IPS DF 6.9 (cell line): Measurements from ENCODE around the gene TRAPPC2B.

Experiments used
- DNase-seq: peaks from one replicate; pipeline ENCODE4 v3.0.0-alpha.2; 2013; ENCODE audit warnings: low read depth, low spot score
- H3K27ac ChIP-seq: one replicate; pipeline ENCODE4 v1.5.1; 2013; ENCODE audit warnings: low read length, control low read depth
- H3K27me3 ChIP-seq: 2 replicates; pipeline ENCODE4 v1.6.1; 2013; ENCODE audit warnings: mild to moderate bottlenecking, low read length; ENCODE audit not compliant: control insufficient read depth, insufficient read depth
- H3K36me3 ChIP-seq: 2 replicates; pipeline ENCODE4 v1.6.1; 2013; ENCODE audit warnings: low read length; ENCODE audit not compliant: control insufficient read depth, insufficient read depth
- H3K4me1 ChIP-seq: 2 replicates; pipeline ENCODE4 v1.6.1; 2013; ENCODE audit warnings: low read length; ENCODE audit not compliant: control insufficient read depth, insufficient read depth
- H3K4me3 ChIP-seq: 2 replicates; pipeline ENCODE4 v1.5.1; 2013; ENCODE audit warnings: mild to moderate bottlenecking, low read length
- H3K9me3 ChIP-seq: 2 replicates; pipeline ENCODE4 v1.6.1; 2013; ENCODE audit warnings: low read length, inconsistent platforms; ENCODE audit not compliant: control insufficient read depth, insufficient read depth
- WGBS: extraction: QIAGEN DNeasy Blood & Tissue Kit; methylation state at CpG from one replicate; pipeline ENCODE4 v1.1.7; 2013; ENCODE audit warnings: mixed read lengths, missing lambda C conversion rate; ENCODE audit not compliant: insufficient read length, insufficient coverage; 5-methylcytosine and 5-hydroxymethylcytosine counted together

Gene TRAPPC2B

DNA sequence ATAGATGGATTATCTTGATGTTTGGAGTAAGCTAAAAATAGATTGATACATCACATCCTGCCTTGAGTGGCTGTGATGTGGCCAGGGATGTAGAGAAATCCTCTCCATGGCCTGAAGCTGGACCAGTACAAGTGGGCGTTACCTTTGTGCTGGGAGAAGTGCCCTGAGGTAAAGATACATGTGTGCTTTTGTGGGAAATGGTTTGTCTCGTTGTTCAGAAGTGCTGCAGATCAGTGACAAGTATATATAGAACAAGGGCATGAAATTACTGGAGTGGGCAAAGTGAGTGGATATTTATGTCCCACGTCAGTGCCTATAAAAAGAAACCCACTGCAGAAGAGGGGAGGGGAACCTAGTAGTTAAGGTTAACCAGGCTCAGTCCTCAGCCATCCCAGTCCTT, 24.5 kb upstream of the TRAPPC2B start:
- DNase-seq: no peak
- WGBS: no CpG with 5 or more reads among the region's 3 CpGs

DNA sequence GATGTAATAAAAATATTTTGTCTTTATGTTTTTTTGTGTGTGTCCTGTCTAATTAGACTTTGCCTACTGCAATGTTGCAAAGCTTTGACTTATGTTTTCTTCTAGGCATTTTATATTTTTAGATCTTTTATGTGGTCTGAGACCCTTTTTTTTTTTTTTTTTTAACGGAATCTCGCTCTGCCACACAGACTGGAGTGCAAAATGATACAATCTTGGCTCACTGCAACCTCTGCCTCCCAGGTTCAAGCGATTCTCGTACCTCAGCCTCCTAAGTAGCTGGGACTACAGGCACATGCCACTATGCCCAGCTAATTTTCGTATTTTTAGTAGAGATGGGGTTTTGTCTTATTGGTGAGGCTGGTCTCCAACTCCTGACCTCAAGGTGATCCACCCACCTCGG, 20.8 kb upstream of the TRAPPC2B start:
- Histone ChIP-seq H3K27me3 (no peaks in the 10 kb centered on the region), H3K4me1 (no peaks in the 10 kb centered on the region), H3K36me3 (no peaks in the 10 kb centered on the region), H3K4me3 (no peak overlapping the region), H3K9me3 (no peaks in the 10 kb centered on the region), H3K27ac (no peak overlapping the region)
- no CpG with 5 or more reads among the region's 6 CpGs for WGBS
- DNase-seq: no peak

More for the DNA sequence above, 24.5 kb upstream of the TRAPPC2B start:
- H3K27ac ChIP-seq: no peak overlapping the region
- H3K27me3 ChIP-seq: no peaks in the 10 kb centered on the region
- no peak overlapping the region for H3K4me3 ChIP-seq
- H3K4me1 ChIP-seq: no peaks in the 10 kb centered on the region
- H3K9me3 ChIP-seq: no peaks in the 10 kb centered on the region
- no peaks in the 10 kb centered on the region for H3K36me3 ChIP-seq

DNA sequence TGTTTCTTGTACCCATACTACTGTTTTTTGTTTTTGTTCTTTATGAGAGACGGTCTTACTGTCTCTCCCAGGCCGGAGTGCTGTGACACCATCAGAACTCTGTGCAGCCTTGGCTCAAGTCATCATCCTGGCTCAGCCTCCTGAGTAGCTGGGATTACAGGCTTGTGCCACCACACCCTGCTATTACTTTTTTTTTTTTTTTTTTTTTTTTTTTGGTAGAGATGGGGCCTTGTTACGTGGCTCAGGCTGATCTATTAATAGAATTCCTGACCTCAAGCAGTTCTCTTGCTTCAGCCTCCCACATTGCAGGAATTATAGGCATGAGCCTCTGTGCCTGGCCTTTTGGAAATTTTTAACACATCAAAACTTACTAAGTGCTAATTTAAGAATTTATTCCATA, 15.2 kb upstream of the TRAPPC2B start:
- Histone ChIP-seq H3K9me3 (no peaks in the 10 kb centered on the region), H3K27ac (no peak overlapping the region), H3K4me3 (no peak overlapping the region), H3K27me3 (no peaks in the 10 kb centered on the region), H3K36me3 (no peaks in the 10 kb centered on the region), H3K4me1 (no peaks in the 10 kb centered on the region)
- WGBS: no CpG with 5 or more reads among the region's 3 CpGs
- no peak for DNase-seq

DNA sequence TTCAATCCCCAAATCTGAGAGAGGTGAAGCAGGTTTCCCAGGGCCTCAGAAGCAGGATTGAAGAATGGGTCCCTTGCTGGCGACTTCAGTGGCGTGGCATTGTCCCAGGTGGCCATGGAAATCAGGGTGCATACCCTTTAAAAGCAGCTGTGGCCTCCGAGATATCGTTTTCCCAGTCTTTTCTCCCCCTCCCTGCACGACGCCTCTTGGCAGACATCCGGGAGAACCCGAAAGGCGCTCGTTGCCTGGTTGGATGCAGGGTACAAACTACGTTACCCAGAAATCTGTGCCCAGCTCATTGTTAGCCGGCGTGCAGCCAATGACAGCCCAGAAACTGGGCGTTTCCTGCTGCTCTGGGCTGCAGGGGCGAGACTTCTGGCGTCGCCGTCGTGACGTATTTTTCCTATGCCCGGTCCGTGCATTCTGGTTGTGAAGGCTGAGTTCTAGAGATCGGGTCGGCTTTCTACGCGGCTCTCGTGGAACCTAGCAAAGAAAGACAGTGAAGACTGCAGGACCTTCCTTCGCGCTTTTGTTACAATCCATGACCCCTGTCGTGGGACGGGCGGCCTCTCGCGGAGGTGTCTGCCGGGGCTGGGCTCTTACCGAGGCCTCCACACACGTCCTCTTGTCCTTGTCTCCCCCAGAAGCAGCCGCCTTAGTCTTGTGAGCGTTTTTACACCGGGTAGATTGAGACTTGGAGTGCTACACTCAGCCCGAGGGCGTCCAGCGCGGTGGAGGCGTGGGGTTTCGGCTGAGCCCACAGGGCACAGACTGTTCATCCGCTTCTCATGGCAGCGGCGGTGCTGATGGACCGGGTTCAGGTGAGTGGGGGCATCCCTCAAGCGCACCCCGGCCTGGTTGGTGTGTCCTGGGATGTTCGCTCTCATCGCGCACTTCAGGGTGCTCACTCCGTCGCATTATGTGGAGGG, 12.2 kb upstream of the TRAPPC2B start, which contains the start of gene ZNF304:
Gene ZNF304, plus strand, starts transcription at position 395 of the 929 bp plus-strand sequence. Its CDS starts 394 bp downstream, at position 789.
- Histone ChIP-seq H3K4me3 (peak within 1 kb of the TSS; percentile 87), H3K27me3 (no peaks in the 10 kb centered on the region), H3K36me3 (peaks cover 11% of the 10 kb centered on the region; the same call in 1 of the 2 replicates), H3K9me3 (no peaks in the 10 kb centered on the region), H3K4me1 (no peaks in the 10 kb centered on the region), H3K27ac (no peak within 1 kb of the TSS)
- DNase-seq: peak; percentile 95
- no CpG with 5 or more reads among the region's 57 CpGs for WGBS

DNA sequence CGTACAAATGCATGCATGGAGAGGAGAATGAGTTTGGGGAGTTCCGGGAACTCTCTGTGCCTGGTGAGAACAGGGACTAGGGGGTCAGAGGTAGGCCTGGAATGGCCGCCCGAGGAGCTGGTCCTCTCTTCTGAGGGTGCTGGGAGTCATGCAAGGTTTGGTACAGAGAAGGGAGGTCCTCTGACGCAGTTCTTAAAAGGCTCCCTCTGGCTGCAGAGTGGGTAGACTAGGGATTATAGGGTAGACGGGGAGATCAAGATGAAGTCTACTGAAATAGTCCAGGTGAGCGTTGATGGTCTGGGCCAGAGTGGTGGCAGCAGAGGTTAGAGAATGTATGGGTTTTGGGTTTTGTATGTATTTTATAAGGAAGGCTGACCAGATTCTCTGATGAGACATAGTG, 11.5 kb upstream of the TRAPPC2B start:
- peaks cover 17% of the 10 kb centered on the region; the same call in 1 of the 2 replicates for H3K36me3 ChIP-seq
- H3K27me3 ChIP-seq: no peaks in the 10 kb centered on the region
- DNase-seq: no peak
- no peaks in the 10 kb centered on the region for H3K4me1 ChIP-seq
- WGBS: no CpG with 5 or more reads among the region's 7 CpGs
- peak overlapping the region; percentile 87; the same call in 1 of the 2 replicates for H3K4me3 ChIP-seq
- H3K27ac ChIP-seq: no peak overlapping the region
- no peaks in the 10 kb centered on the region for H3K9me3 ChIP-seq

DNA sequence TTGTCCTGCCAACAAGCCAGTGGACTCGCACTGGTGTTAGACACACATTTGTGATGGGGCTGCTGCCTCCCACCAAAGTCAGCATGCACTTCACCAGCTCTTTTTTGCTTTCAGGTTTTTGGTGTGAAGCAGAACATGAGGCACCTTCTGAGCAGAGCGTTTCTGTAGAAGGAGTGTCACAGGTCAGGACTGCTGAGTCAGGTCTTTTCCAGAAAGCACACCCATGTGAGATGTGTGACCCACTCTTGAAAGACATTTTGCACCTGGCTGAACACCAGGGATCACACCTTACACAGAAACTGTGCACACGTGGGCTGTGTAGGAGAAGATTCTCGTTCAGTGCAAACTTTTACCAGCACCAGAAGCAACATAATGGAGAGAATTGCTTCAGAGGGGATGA, 7.4 kb upstream of the TRAPPC2B start:
- H3K9me3 ChIP-seq: no peaks in the 10 kb centered on the region
- WGBS: no CpG with 5 or more reads among the region's 4 CpGs
- no peak overlapping the region for H3K4me3 ChIP-seq
- H3K27ac ChIP-seq: no peak overlapping the region
- H3K4me1 ChIP-seq: no peaks in the 10 kb centered on the region
- H3K36me3 ChIP-seq: peaks cover 23% of the 10 kb centered on the region; the same call in 1 of the 2 replicates
- DNase-seq: no peak
- no peaks in the 10 kb centered on the region for H3K27me3 ChIP-seq

DNA sequence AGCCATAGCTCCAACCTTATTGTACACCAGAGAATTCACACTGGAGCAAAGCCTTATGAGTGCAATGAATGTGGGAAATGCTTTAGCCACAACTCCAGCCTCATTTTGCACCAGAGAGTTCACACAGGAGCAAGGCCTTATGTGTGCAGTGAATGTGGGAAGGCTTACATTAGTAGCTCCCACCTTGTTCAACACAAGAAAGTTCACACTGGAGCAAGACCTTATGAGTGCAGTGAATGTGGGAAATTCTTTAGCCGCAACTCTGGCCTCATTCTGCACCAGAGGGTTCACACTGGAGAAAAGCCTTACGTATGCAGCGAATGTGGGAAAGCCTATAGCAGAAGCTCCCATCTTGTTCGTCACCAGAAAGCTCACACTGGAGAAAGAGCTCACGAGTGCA, 5.9 kb upstream of the TRAPPC2B start:
- no peak overlapping the region for H3K27ac ChIP-seq
- H3K36me3 ChIP-seq: peaks cover 23% of the 10 kb centered on the region; the same call in 1 of the 2 replicates
- H3K9me3 ChIP-seq: no peaks in the 10 kb centered on the region
- H3K4me3 ChIP-seq: no peak overlapping the region
- no CpG with 5 or more reads among the region's 5 CpGs for WGBS
- no peak for DNase-seq
- H3K4me1 ChIP-seq: no peaks in the 10 kb centered on the region
- H3K27me3 ChIP-seq: no peaks in the 10 kb centered on the region

DNA sequence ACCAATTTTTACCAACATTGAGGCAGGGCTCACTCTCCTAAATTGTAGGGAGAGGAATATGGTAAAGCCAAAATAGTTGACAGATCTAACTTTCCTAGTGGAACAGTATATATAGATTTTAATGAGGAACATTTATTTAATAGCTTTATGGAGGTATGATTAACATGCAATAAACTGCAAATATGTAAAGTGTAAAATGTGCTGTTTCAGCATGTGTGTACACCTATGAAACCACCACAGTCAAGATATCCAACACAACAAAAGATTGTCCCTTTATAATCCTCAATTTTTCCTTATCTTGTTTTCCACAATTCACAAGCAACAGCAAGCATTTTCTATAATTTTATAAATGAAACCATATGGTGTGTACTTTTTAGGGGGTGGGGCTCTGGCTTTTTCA, 4.1 kb upstream of the TRAPPC2B start:
- Histone ChIP-seq H3K27ac (no peak overlapping the region), H3K27me3 (no peaks in the 10 kb centered on the region), H3K4me3 (no peak overlapping the region), H3K9me3 (no peaks in the 10 kb centered on the region), H3K36me3 (peaks cover 23% of the 10 kb centered on the region; the same call in 1 of the 2 replicates), H3K4me1 (no peaks in the 10 kb centered on the region)
- DNase-seq: no peak

DNA sequence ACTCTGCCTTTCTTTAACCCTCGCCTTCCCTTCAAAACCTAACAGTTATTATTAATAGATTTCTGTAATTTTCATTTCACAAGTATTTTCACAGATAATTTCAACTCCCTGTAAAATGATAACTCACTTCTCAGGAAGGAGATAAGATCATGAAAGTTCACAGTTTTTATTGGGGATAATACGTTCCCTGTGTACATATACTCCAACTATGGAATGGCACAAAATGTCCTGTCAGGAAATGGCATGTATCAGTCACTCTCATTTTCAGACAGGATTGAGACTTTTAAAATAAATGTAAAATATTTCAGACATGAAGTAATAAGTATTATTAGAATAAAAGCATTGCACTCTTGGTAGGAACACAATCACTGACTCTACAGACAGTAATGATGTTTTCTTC, 932 bp upstream of the TRAPPC2B start:
- no peaks in the 10 kb centered on the region for H3K27me3 ChIP-seq
- H3K4me1 ChIP-seq: no peaks in the 10 kb centered on the region
- no peaks in the 10 kb centered on the region for H3K9me3 ChIP-seq
- H3K36me3 ChIP-seq: no peaks in the 10 kb centered on the region; the same call in 1 of the 2 replicates
- DNase-seq: no peak
- WGBS: no CpG with 5 or more reads among the region's 2 CpGs
- H3K4me3 ChIP-seq: no peak overlapping the region; the same call in 1 of the 2 replicates
- H3K27ac ChIP-seq: no peak overlapping the region

DNA sequence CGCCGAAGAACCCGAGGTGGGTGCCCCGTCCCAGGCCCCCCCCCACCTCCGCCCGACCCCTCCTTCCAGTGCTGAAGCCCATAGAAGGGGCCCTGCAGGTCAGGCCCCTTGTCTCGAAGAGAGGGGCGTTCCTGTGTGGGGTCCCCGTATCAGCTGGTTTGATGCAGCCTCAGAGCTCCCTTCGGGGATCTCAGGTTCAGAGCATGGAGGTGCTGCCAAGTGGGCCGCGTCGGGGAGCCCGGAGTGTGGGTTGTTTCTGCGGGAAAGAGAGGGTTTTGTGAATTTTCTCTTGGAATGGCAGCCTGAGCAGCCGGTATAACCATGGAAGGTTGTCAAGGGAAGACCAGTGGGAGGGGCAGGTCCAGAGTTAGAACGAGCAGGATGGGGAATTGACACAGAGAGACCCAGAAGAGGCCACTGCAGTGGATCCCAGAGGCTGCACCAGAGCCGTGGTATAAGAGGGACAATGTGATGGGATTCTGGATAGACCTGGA, 384 bp downstream of the TRAPPC2B start:
- H3K36me3 ChIP-seq: no peaks in the 10 kb centered on the region; the same call in 1 of the 2 replicates
- no peak overlapping the region for H3K27ac ChIP-seq
- H3K27me3 ChIP-seq: no peaks in the 10 kb centered on the region
- peak overlapping the region; percentile 52; the same call in 1 of the 2 replicates for H3K4me3 ChIP-seq
- no CpG with 5 or more reads among the region's 18 CpGs for WGBS
- H3K9me3 ChIP-seq: no peaks in the 10 kb centered on the region
- no peak for DNase-seq
- no peaks in the 10 kb centered on the region for H3K4me1 ChIP-seq
